GM11168 (cell line): Measurements from ENCODE around the gene CARMIL3.

Experiments
- in situ Hi-C: fragments of 300-500 bp; cut with MboI; formaldehyde crosslinking; loops from one replicate; pipeline ENCODE4 v1.12.0; 2022; ENCODE audit warnings: low sequenced_read_pairs; ENCODE audit not compliant: unreplicated experiment

Gene CARMIL3

DNA sequence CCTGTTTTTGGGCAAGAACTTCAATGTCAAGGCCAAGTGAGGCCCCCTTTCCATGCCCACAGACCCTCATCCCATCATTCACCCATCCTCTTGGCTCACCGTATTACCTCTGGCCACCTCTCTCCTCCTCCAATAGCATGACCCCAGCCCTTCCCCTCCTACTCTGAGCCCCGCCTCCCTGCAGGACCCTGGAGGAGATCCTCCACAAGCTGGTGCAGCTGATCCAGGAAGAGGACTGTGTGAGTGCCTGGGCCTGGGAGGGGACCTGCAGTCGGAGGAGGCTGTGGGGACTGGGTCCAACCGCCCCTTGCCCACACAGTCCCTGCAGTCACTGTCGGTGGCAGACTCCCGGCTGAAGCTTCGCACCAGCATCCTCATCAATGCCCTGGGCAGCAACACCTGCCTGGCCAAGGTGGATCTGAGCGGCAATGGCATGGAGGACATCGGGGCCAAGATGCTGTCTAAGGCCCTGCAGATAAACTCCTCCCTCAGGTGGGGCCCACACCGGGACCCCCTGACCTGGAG, 7.2 kb downstream of the CARMIL3 start:
- in situ Hi-C loops = loop anchor here (5.0 kb wide), 1 partner anchor 33 kb away; the partner anchor contains the start of gene PCK2

DNA sequence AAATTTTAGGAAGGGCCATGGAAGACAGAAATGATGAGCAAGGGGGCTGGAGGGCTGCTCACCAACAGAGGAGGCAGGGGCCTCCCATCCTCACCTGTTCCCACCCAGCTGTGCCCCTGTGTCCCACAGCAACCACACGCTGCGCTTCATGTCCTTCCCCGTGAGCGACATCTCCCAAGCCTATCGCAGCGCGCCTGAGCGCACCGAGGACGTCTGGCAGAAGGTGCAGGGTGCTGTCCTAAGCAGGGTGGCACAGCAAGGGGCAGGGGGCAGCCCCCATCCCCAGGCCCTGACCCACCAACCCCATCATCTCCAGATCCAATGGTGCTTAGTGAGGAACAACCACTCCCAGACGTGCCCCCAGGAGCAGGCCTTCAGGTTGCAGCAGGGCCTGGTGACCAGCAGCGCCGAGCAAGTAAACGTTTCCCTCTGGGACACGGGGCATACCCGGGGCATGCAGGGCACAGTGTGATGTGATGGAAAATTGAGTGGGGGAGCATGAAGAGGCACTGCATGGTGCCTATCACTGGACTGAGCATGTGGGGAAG, 8.1 kb downstream of the CARMIL3 start:
- in situ Hi-C loops = loop anchor here (5.0 kb wide), 1 partner anchor 32 kb away; the partner anchor contains the start of gene PCK2

DNA sequence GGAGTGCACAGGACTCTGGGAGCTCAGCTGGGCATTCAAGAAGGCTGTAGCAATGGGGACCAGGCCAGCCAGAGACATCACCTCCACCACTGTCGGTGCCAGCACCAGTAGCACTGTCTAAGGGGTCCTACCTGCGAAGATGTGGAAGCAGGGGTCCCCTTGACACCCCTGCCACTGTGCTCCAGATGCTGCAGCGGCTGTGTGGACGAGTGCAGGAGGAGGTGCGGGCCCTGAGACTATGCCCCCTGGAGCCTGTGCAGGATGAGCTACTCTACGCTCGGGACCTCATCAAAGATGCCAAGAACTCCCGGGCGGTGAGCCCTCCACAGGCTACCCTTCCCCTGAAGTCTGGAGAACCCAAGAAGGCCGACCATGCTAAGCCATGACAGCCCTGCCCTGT, 8.6 kb downstream of the CARMIL3 start:
- in situ Hi-C loops = no loop called here

DNA sequence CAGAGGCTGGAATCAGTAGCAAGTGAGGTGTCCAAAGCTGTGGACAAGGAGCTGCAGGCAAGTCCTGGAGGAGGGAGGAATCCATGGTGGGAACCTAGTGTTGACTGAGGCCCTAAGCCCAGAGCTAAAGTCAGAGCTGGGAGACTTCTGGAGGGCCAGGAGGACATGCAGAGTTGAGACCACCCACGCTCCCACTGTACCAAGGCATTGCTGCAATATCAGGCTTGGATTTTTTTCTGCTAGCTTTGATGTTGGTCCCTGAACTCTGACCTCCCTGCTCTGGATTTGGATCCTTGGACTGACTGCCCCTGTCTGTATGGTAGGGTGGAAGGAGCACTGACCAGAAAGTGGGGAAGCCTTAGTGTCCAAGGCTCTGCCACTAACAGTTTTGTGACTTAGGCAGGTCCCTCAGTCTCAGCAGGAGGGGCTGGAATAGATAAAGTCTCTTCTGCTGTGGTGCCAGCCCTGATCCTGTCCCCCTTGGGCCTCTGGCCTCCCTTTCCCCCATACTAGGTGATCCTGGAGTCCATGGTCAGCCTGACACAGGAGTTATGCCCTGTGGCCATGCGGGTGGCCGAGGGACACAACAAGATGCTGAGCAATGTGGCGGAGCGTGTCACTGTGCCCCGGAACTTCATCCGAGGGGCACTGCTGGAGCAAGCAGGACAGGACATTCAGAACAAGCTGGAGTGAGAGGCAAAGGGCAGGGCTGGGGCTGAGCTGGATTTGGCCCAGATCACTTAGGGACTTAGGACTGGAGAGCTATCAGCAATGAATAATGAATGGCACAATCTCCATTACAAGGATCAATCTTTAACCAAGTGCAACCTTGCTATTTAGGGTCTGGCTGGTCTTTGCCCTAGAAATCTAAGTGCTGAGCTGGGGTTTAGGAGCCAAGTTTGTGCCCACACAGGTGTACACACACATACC, 9.4 kb downstream of the CARMIL3 start:
- in situ Hi-C loops = no loop called here

DNA sequence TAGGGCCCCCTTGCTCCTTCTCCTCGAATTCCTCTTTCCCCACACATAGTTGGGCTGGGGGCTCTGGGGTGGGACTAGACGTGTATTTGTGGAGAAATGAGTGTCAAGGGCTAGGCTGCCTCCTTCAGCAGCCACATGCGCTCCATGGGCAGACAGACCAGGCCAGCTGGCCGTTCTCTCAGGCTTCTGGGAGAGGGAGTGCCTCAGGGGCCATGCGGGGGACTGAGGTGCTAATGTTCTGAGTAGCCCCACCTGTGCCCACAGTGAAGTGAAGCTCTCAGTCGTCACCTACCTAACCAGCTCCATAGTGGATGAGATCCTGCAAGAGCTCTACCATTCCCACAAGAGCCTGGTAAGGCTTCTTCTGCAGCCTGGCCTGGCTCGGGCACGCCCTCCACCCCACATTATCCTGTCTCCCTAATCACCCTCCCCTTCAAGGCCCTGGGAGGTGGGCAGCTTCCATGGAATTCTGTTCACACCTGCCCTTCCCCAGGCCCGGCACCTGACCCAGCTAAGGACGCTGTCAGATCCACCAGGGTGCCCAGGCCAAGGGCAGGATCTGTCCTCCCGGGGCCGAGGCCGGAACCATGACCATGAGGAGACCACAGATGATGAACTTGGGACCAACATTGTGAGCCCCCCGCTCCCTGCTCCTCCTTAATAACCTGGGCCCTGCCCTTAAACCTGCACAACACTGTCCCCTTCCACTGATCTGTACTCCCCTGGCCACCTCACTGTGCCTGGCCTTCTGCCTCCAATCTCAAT, 10.6 kb downstream of the CARMIL3 start:
- in situ Hi-C loops = no loop called here

DNA sequence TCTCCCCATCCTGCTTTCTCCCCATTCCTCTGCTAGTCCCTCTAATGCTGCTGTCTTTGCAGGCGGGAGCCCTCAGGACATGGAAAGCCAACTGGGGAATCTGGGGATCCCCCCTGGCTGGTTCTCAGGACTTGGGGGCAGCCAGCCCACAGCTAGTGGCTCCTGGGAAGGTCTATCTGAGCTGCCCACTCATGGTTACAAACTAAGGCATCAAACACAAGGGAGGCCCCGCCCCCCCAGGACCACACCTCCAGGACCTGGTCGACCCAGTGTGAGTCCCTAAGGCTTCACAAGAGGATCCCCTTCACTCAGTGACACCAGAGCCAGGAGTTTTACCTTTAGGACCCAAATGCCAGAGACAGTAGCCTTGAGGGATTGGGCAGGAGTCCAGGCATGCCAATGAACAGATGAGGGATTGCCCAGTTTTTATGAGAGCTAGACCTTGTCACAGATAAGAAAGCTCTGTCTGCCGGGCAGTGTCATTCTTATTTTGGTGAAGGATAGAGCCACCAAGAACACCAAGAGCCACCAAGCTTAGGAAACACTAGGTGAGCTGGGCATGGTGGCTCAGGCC, 11.5 kb downstream of the CARMIL3 start:
- in situ Hi-C loops = no loop called here

DNA sequence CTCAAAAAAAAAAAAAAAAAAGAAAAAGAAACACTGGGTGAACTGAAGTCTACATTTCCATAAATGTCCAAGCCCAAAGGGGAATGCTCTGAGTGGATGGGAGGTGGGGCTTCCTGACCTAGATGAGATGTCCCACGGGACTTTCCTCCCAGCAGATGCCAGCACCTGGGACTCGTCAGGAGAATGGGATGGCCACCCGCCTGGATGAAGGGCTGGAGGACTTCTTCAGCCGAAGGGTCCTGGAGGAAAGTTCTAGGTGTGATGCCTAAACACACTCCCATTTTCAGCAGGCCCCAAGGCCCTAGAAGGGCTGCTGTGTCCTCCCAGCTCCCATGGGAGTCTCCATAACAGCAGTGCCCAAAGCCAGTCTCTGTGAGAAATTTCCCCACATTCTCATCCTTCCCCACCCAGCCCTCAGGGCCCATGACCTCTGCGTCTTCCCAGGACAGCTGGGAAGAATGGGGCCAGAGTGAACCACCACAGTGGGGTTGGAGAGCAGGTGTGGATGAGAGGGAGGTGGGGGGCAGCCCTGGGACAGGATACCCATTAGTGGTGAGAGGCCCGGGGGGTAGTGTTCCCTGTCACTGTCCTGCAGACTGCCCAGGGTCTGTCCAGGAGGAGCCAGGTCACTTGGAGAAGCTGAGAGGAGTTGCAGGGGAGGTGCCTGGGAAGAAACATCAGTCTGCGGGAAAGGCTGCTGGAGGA, 12.4 kb downstream of the CARMIL3 start:
- in situ Hi-C loops = no loop called here

DNA sequence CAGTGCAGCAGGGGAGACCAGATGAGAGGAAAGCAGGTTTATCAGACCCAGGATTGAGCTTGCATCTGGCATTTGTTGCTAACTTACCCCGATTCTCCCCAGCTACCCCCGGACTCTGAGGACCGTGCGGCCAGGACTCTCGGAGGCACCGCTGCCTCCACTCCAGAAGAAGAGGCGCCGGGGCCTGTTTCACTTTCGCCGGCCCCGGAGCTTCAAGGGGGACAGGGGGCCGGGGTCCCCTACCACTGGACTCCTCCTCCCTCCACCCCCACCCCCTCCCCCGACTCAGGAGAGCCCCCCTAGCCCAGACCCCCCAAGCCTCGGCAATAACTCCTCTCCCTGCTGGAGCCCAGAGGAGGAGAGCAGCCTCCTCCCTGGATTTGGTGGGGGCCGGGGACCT, 13.0 kb downstream of the CARMIL3 start:
- in situ Hi-C loops = no loop called here

DNA sequence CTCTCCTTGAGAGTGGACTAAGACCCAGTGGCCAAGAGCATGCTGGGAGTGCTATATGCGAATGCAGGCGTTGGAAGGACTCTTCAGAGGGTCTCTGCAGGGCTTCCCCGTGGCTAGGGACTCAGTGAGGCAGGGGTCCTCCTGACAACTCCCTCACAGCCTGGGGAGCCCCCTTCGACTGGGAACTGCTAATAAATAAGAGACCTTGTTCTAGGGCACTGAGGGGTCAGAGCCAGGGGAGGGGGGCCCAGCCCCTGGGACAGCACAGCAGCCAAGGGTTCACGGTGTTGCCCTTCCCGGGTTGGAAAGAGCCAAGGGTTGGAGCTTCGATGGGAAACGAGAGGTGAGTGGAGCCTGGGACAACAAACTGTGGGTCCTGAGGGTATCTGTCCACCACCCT, 13.6 kb downstream of the CARMIL3 start:
- in situ Hi-C loops = no loop called here

DNA sequence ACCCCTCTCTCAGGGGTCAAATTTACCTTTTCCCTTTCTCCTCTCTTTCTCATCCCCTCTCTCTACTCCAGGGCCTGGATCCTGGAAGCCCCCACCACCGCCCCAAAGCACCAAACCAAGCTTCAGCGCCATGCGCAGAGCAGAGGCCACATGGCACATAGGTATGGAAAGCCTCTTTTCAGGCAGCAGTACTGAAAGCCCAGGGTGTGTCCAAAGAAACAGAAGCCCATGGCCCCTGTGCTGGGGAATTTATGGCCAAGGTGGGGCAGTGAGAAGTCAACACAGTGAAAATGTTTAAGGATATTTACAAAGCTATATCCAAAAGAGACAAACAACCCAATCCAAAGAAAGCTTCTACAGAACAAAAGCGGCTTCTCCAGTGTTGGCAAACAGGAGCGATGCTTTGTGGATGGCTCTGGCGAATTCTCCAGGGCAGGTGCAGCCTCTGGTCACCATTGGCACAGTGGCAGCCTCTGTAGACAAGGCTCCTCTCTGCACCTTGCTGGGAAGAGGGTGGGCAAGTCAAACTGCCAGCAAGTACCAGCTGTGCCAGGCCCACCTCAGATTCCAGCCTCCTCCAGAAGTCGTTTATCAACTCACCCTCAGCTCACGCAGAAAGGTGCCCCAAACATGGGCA, 14.8 kb downstream of the CARMIL3 start:
- in situ Hi-C loops = no loop called here

DNA sequence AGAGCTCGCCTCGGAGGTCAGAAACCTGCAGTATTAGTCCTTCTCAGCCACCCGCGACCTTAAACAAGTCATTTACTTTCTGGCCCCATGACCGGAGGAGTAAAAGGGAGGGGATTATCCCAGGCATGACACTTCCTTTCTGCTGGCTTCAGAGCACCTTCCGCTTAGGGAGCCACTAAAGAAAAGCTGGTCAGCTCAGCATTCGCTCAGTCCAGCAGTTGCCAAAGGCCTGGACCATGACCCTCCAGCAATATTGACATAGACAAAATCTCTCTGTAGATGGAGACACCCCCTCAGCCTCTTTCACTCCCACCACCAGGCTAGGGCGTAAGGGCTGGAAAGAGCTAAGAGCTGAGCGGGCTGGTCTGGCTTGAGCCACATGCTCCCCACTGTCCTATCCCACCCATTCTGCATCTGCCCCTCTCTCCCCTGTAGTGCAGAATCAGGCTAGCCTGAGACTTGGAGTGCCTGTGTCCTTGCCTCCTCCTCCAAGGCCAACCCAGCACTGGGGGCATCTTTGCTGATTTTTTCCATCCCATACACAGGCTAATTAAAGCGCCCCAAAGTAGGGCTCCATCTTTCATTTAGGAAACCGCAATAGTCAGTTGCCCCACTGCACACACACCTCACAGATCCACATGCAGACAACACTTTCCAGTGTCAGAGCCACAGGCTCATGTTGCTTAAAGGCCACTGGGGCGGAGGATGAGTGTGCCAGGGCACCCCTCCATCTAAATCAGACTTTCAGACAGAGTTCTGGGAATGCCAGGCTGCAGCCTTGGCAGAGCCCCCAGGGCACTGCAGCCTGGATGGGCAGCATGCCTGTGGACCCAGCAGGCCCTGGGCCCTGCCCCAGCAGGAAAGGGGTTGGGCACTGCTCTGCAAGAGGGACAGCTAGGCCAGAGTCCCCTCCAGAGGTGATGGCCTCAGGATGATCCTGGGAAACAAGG, 15.6 kb downstream of the CARMIL3 start:
- in situ Hi-C loops = no loop called here

DNA sequence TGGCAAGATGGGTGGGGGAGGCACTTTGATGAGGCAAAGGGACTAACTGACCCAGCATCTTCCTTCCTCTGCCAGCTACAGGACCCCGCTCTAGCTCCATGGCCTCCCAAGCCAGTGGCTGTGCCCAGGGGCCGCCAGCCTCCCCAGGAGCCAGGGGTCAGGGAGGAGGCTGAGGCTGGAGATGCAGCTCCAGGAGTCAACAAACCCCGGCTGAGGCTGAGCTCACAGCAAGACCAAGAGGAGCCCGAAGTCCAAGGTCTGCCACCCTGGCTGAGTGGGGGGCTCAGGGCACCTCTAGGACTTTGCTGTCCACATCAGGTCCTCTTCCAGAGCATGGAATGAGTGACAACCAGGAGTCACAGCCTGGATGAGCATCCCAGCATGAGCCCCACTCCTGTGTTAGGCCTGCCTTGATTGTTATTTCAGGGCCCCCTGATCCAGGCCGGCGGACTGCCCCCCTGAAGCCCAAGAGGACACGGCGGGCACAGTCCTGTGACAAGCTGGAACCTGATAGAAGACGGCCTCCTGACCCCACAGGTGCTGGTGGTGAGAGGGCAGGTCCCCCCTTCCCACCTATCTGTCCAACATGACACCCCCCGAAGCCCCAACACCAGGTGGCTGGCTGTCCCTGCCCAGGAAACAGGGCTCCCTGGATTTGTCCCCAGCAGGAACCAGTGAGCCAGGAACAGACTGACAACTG, 17.1 kb downstream of the CARMIL3 start:
- in situ Hi-C loops = no loop called here

DNA sequence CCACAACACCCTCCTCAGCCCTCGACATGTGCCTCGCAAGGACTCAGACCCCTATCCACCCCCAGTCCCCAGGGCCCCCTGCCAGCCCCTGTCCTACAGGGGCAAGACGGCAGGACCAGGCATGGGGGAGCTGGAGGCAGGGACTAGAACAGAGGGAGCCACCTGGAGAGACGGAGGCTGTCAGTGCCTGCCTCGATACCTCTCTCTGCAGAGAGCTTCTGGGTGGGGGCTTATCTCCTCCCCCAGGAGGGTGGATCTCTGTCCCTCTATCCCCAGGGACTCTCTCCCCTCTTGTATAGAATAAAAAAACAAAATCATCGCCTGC, 17.6 kb downstream of the CARMIL3 start:
- in situ Hi-C loops = no loop called here

DNA sequence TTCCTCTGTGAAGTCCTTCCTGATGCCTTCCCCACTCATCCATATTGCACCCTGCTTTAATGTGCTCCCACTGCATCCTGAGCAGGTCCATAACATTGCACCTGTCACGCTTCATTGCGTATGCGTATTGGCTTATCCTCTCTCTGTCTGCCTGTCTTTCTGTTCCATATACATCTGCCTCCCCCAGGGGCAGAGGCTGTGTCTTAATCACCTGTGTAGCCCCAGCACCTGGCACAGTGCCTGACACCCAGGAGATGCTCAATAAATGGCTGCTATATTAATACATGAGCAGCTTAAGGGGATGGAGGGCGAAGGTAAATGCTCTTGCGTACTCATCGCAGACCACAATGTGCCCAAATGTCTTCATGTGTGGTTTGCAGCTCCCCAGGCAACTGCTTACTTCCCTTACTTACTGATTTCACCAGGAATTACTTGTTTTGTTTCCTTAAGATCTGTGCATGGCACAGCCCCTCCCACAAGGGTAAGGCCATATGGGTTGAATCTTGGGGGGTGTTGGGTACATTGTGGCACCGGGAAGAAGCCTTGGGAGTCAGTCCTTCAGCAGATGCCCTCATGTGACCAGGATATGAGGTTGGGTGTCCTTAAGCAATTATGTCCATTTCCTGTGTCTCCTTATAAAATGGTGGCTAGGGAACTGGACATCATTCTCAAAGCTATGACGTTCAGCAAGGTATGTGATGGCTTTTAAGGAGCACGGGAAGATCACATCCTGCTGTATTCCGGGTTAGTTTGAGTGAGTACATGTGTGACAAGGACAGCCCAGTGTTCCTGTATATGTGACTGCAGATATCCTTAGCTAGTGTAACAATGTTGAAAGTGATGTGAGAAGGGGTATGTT, 18.7 kb downstream of the CARMIL3 start:
- in situ Hi-C loops = no loop called here

DNA sequence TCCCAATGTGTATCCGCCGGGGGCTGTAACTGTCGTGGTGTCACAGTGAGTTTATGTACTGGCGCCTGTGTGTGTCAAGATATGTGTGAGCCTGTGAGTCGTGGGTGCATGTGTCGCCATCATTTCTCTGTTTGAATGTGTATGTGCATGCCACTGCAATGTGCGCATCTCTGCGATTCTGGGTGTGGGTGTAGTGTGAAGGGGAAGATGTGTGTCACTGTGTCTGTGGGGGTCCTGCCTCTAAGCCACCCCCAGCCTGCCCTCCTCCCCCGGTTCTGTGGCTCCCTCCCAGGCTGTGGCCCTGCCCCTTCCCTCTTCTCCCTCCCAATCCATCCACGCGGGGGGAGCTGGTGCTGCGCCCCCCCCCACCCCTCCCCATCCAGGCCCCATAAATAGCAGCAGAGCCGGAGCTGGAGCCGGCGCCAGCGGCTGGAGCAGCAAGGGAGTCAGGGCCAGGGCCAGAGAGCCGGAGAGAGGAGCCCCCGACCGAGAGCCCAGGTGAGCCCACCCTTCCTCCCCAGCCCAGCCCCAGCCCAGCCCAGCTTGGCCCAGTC, 19.4 kb downstream of the CARMIL3 start, which contains the start of gene CPNE6:
Gene CPNE6 (plus strand): TSS at position 419 of the 554 bp plus-strand sequence. CDS start 1,375 bp downstream, outside the sequence.
- in situ Hi-C loops = no loop called here

DNA sequence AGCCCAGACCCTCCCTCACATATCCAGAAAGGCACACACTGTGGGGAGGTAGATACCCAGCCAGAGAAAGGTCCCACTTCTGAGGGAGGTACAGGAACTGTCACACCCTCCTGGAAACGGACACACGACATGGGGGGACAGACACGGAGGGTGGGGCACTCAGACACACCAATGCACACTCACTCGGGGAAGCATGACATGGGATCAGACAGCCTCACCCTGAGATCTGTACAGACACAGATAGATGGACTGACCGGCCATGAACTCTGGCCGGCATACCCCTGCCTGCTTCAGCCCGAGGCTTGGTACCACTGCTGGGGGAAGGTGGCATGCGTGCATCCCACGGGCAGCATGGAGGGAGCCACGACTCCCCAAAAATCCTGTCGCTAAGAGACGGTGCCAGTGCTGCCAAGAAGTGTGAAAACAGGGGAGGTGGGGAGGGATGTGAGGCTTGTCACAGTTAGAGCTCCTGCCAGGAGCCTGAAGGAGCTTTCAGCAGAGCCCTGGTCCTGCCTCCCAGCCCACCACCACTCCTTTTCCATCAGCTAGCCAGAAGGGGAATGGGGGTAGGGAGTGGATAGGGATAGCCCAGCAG, 20.1 kb downstream of the CARMIL3 start:
- in situ Hi-C loops = no loop called here
